SK-N-SH (cell line): ENCODE results near the gene ACTN4. TPM values are rescaled to one million over a fixed set of nuclear protein-coding genes. Genes with fewer than 3 reads are reported as not detected.

ENCODE experiments used
- CTCF ChIA-PET: fragments of 300-600, 350-600 bp; formaldehyde crosslinking; extraction: SDS; loops from one replicate; lab custom pipeline; 2021; lab: Yijun Ruan, JAX
- POLR2A ChIA-PET: fragments of 350-600 bp; sonication (Branson Sonifier 250); formaldehyde crosslinking; extraction: SDS; loops from one replicate; lab custom pipeline; 2020; ENCODE audit warnings: antibody characterized with exemption, inconsistent platforms; lab: Yijun Ruan, JAX
- DNase-seq: peaks from one replicate; pipeline ENCODE4 v3.0.0; 2012
- H2AFZ ChIP-seq: fragments of 200-600 bp; sonication (generic); 2 replicates; pipeline ENCODE4 v1.8.1; 2016; ENCODE audit warnings: antibody characterized with exemption, mild to moderate bottlenecking, low read depth
- H3F3A ChIP-seq: fragments of 200-600 bp; sonication (generic); replicated peaks from 2 replicates; pipeline ENCODE3; 2016; ENCODE audit warnings: antibody characterized with exemption, mild to moderate bottlenecking; ENCODE audit not compliant: insufficient read depth
- H3K27ac ChIP-seq, 2 experiments: fragments of 200-500 bp in 1 of 2; fragments of 200-600 bp in 1 of 2; sonication (Bioruptor generic) in 1 of 2; sonication (generic), shearing (Covaris generic) in 1 of 2; 2 replicates each; pipeline versions ENCODE4 v1.5.1 to v1.6.1; 2014 to 2016; ENCODE audit warnings: low read depth in 2 of 2, inconsistent platforms in 1 of 2, low read length in 1 of 2, mild to moderate bottlenecking in 1 of 2, mixed read lengths in 1 of 2
- H3K27me3 ChIP-seq: fragments of 200-600 bp; sonication (generic), shearing (Covaris generic); 2 replicates; pipeline ENCODE4 v1.6.1; 2016; ENCODE audit warnings: mixed run types; ENCODE audit not compliant: insufficient read depth
- H3K36me3 ChIP-seq, 2 experiments: fragments of 200-500 bp in 1 of 2; fragments of 200-600 bp in 1 of 2; sonication (Bioruptor generic) in 1 of 2; sonication (generic) in 1 of 2; replicated peaks in 1 of 2; 2 replicates each; pipeline versions ENCODE3 to v1.5.1; 2014 to 2016; ENCODE audit warnings: low read length in 1 of 2, mild to moderate bottlenecking in 1 of 2; ENCODE audit not compliant: insufficient read depth in 2 of 2, control insufficient read depth in 1 of 2
- H3K4me1 ChIP-seq, 2 experiments: fragments of 200-500 bp in 1 of 2; fragments of 200-600 bp in 1 of 2; sonication (Bioruptor generic) in 1 of 2; sonication (generic), shearing (Covaris generic) in 1 of 2; 2 replicates each; pipeline versions ENCODE4 v1.5.1 to v1.6.1; 2014 to 2016; ENCODE audit warnings: low read depth in 1 of 2, low read length in 1 of 2, mixed run types in 1 of 2; ENCODE audit not compliant: insufficient read depth in 2 of 2, control insufficient read depth in 1 of 2
- H3K4me2 ChIP-seq: fragments of 200-600 bp; sonication (generic), shearing (Covaris generic); 2 replicates; pipeline ENCODE4 v1.6.1; 2017; ENCODE audit warnings: mixed run types
- H3K4me3 ChIP-seq, 2 experiments: fragments of 200-500 bp in 1 of 2; fragments of 200-600 bp in 1 of 2; sonication (Bioruptor generic) in 1 of 2; sonication (generic), shearing (Covaris generic) in 1 of 2; 2 replicates each; pipeline versions ENCODE4 v1.5.1 to v1.8.1; 2014 to 2016; ENCODE audit warnings: low read depth in 2 of 2, inconsistent platforms in 1 of 2, low read length in 1 of 2, mild to moderate bottlenecking in 1 of 2, mixed read lengths in 1 of 2, moderate library complexity in 1 of 2
- H3K79me2 ChIP-seq: fragments of 200-600 bp; sonication (generic); 2 replicates; pipeline ENCODE4 v1.8.1; 2017; ENCODE audit warnings: mild to moderate bottlenecking; ENCODE audit not compliant: insufficient read depth
- H3K9ac ChIP-seq: fragments of 200-600 bp; sonication (generic); 2 replicates; pipeline ENCODE4 v1.6.1; 2017; ENCODE audit warnings: mixed run types
- H3K9me2 ChIP-seq: fragments of 200-600 bp; sonication (generic); 2 replicates; pipeline ENCODE4 v1.6.1; 2017; ENCODE audit warnings: mixed run types
- H3K9me3 ChIP-seq: fragments of 200-600 bp; sonication (generic); 2 replicates; pipeline ENCODE4 v1.6.1; 2017; ENCODE audit warnings: mixed run types, mild to moderate bottlenecking, moderate library complexity
- H4K20me1 ChIP-seq: fragments of 200-600 bp; sonication (generic); 2 replicates; pipeline ENCODE4 v1.6.1; 2017; ENCODE audit warnings: mild to moderate bottlenecking, mixed run types; ENCODE audit not compliant: insufficient read depth
- ELF1 ChIP-seq: IDR thresholded peaks from 2 replicates; pipeline ENCODE4 v1.4.0; 2012
- EZH2phosphoT487 ChIP-seq: fragments of 200-600 bp; sonication (generic); IDR thresholded peaks from 2 replicates; pipeline ENCODE4 v1.6.1; 2017; ENCODE audit warnings: low read depth, mixed run types, mild to moderate bottlenecking, antibody characterized with exemption, moderate library complexity, borderline replicate concordance
- FOSL2 ChIP-seq: IDR thresholded peaks from 2 replicates; pipeline ENCODE4 v1.4.0; 2012; ENCODE audit warnings: low read depth, mild to moderate bottlenecking, moderate library complexity, borderline replicate concordance
- FOXM1 ChIP-seq: IDR thresholded peaks from 2 replicates; pipeline ENCODE4 v1.4.0; 2012; ENCODE audit warnings: low read depth, mild to moderate bottlenecking
- GABPA ChIP-seq: IDR thresholded peaks from 2 replicates; pipeline ENCODE4 v1.4.0; 2012; ENCODE audit warnings: low read depth, mild to moderate bottlenecking
- GATA2 ChIP-seq: sonication (generic); formaldehyde crosslinking; IDR thresholded peaks from 2 replicates; pipeline ENCODE4 v1.5.0; 2020; ENCODE audit warnings: mild to moderate bottlenecking, missing genetic modification reagents
- JUND ChIP-seq: IDR thresholded peaks from 2 replicates; pipeline ENCODE4 v1.4.0; 2012
- NRF1 ChIP-seq: IDR thresholded peaks from 2 replicates; pipeline ENCODE4 v1.6.1; 2012; ENCODE audit warnings: low read depth, mild to moderate bottlenecking, low read length
- POLR2AphosphoS5 ChIP-seq: IDR thresholded peaks from 2 replicates; pipeline ENCODE4 v1.6.1; 2012; ENCODE audit warnings: low read depth, low read length
- RAD21 ChIP-seq: IDR thresholded peaks from 2 replicates; pipeline ENCODE4 v1.6.1; 2012; ENCODE audit warnings: mild to moderate bottlenecking, low read length
- RFX5 ChIP-seq: IDR thresholded peaks from 2 replicates; pipeline ENCODE4 v1.6.1; 2012; ENCODE audit warnings: mild to moderate bottlenecking, improper control_type of control experiment, low read length
- RXRA ChIP-seq: IDR thresholded peaks from 2 replicates; pipeline ENCODE4 v1.4.0; 2012; ENCODE audit warnings: low read depth, mild to moderate bottlenecking, borderline replicate concordance
- TAF1 ChIP-seq: IDR thresholded peaks from 2 replicates; pipeline ENCODE4 v1.6.1; 2012; ENCODE audit warnings: low read depth, mild to moderate bottlenecking, low read length, moderate library complexity, borderline replicate concordance
- TEAD4 ChIP-seq: IDR thresholded peaks from 2 replicates; pipeline ENCODE4 v1.4.0; 2012; ENCODE audit warnings: mild to moderate bottlenecking, borderline replicate concordance; ENCODE audit not compliant: insufficient read depth
- WGBS: methylation state at CpG from one replicate; pipeline ENCODE4 v1.1.6; 2017; ENCODE audit warnings: low lambda C conversion rate; 5-methylcytosine and 5-hydroxymethylcytosine counted together
- polyA plus RNA-seq, 3 experiments: library from polyadenylated mRNA; depleted of rRNA; stranded (reverse); fragments of >200 nt; gene quantifications; 2 replicates each; pipeline ENCODE4 v1.2.3, GENCODE V29; 2012
- TF ChIP-seq, protein P1 (sequence below): IDR thresholded peaks from 2 replicates; pipeline ENCODE4; 2012
- TF ChIP-seq, protein P2 (sequence below): fragments of 150-350 bp; IDR thresholded peaks from 2 replicates; pipeline ENCODE4 v1.6.1; 2017; ENCODE audit warnings: antibody characterized with exemption, low read length, low read depth, borderline replicate concordance
- TF ChIP-seq, protein P3 (sequence below): IDR thresholded peaks from 2 replicates; pipeline ENCODE4 v1.4.0; 2012; ENCODE audit warnings: low read depth, borderline replicate concordance
- TF ChIP-seq, protein P4 (sequence below): fragments of 200-600 bp; sonication (generic); IDR thresholded peaks from 2 replicates; pipeline ENCODE4 v1.6.1; 2017; ENCODE audit warnings: antibody characterized with exemption, mild to moderate bottlenecking, moderate library complexity
- TF ChIP-seq, protein P5 (sequence below): IDR thresholded peaks from 2 replicates; pipeline ENCODE4 v1.4.0; 2012; ENCODE audit warnings: low read depth
- TF ChIP-seq, protein P6 (sequence below): IDR thresholded peaks from 2 replicates; pipeline ENCODE4 v1.4.0; 2012; ENCODE audit warnings: low read depth, borderline replicate concordance

The ACTN4 gene
- polyA plus RNA-seq, 1 of the 3 experiments (the other 2 are of a cell fraction), result 598 TPM

DNA sequence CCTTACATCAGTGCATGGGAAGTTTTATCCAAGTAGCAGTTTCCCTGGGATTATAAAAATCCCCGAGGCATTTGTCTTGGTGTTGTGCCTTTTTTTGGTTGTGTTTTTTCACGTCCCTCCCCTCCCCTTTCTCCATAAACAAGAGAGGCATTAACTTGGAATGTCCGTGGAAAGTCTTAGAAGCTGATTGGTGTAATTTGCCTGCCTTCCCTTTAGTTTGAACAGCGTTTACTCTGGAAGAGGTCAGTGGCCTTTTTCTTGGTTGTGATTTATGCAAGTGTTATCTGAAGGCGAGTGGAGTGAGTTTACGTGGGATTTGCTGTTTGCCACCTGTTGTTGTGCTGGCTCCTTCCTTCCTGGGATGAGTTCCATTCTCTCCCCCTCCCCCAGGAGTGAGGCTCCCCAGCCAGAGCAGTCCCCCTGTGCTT lies 7.2 kb downstream of the ACTN4 start:
- POLR2A ChIA-PET, result no interaction called here
- 49% methylated on average over 6 of the region's 6 CpGs for WGBS
- CTCF ChIA-PET, result no interaction called here
- Histone ChIP-seq H2AFZ (no peak overlapping the region), H3K4me2 (peak overlapping the region; percentile 3; the same call in 1 of the 2 replicates), H3K9ac (peak overlapping the region; percentile 1; the same call in 1 of the 2 replicates), H3K27me3 (no peaks in the 10 kb centered on the region), H3K4me3 (no peak overlapping the region), H3K9me3 (no peaks in the 10 kb centered on the region), H3F3A (peaks cover 74% of the 10 kb centered on the region), H4K20me1 (peaks cover 31% of the 10 kb centered on the region), H3K9me2 (no peaks in the 10 kb centered on the region), H3K36me3 (peaks cover 3 to 16% of the 10 kb centered on the region in 2 experiments), H3K27ac (peak overlapping the region in 1 of 2 experiments; percentile 99; a peak in 2 of 4 replicates), H3K4me1 (peaks cover 30 to 76% of the 10 kb centered on the region in 2 experiments), H3K79me2 (peaks cover 95% of the 10 kb centered on the region)
- TF ChIP-seq RFX5 (no peak), RAD21 (no peak), FOSL2 (no peak), TAF1 (no peak), EZH2phosphoT487 (no peak), ELF1 (no peak), GABPA (no peak), RXRA (no peak), NRF1 (no peak), TEAD4 (no peak), GATA2 (CRISPR knock-in tag) (no peak), JUND (no peak), POLR2AphosphoS5 (no peak), FOXM1 (no peak)
- TF ChIP-seq, protein P1, sequence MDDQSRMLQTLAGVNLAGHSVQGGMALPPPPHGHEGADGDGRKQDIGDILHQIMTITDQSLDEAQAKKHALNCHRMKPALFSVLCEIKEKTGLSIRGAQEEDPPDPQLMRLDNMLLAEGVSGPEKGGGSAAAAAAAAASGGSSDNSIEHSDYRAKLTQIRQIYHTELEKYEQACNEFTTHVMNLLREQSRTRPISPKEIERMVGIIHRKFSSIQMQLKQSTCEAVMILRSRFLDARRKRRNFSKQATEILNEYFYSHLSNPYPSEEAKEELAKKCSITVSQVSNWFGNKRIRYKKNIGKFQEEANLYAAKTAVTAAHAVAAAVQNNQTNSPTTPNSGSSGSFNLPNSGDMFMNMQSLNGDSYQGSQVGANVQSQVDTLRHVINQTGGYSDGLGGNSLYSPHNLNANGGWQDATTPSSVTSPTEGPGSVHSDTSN, result no peak
- TF ChIP-seq, protein P2, sequence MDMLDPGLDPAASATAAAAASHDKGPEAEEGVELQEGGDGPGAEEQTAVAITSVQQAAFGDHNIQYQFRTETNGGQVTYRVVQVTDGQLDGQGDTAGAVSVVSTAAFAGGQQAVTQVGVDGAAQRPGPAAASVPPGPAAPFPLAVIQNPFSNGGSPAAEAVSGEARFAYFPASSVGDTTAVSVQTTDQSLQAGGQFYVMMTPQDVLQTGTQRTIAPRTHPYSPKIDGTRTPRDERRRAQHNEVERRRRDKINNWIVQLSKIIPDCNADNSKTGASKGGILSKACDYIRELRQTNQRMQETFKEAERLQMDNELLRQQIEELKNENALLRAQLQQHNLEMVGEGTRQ, result no peak
- TF ChIP-seq, protein P3, sequence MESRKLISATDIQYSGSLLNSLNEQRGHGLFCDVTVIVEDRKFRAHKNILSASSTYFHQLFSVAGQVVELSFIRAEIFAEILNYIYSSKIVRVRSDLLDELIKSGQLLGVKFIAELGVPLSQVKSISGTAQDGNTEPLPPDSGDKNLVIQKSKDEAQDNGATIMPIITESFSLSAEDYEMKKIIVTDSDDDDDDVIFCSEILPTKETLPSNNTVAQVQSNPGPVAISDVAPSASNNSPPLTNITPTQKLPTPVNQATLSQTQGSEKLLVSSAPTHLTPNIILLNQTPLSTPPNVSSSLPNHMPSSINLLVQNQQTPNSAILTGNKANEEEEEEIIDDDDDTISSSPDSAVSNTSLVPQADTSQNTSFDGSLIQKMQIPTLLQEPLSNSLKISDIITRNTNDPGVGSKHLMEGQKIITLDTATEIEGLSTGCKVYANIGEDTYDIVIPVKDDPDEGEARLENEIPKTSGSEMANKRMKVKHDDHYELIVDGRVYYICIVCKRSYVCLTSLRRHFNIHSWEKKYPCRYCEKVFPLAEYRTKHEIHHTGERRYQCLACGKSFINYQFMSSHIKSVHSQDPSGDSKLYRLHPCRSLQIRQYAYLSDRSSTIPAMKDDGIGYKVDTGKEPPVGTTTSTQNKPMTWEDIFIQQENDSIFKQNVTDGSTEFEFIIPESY, result no peak
- TF ChIP-seq, protein P4, sequence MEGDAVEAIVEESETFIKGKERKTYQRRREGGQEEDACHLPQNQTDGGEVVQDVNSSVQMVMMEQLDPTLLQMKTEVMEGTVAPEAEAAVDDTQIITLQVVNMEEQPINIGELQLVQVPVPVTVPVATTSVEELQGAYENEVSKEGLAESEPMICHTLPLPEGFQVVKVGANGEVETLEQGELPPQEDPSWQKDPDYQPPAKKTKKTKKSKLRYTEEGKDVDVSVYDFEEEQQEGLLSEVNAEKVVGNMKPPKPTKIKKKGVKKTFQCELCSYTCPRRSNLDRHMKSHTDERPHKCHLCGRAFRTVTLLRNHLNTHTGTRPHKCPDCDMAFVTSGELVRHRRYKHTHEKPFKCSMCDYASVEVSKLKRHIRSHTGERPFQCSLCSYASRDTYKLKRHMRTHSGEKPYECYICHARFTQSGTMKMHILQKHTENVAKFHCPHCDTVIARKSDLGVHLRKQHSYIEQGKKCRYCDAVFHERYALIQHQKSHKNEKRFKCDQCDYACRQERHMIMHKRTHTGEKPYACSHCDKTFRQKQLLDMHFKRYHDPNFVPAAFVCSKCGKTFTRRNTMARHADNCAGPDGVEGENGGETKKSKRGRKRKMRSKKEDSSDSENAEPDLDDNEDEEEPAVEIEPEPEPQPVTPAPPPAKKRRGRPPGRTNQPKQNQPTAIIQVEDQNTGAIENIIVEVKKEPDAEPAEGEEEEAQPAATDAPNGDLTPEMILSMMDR, result no peak
- TF ChIP-seq, protein P5, sequence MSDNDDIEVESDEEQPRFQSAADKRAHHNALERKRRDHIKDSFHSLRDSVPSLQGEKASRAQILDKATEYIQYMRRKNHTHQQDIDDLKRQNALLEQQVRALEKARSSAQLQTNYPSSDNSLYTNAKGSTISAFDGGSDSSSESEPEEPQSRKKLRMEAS, result no peak
- TF ChIP-seq, protein P6, sequence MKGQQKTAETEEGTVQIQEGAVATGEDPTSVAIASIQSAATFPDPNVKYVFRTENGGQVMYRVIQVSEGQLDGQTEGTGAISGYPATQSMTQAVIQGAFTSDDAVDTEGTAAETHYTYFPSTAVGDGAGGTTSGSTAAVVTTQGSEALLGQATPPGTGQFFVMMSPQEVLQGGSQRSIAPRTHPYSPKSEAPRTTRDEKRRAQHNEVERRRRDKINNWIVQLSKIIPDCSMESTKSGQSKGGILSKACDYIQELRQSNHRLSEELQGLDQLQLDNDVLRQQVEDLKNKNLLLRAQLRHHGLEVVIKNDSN, result no peak
- DNase-seq, result no peak
